ENCODE measurements around the gene DPF1. TPM values are rescaled to one million over a fixed set of nuclear protein-coding genes. Genes with fewer than 3 reads are reported as not detected.

Gene DPF1
- total and polyA plus RNA-seq, 2 donors (not counting 1 experiment from before 2014, with no cell fraction given): 0.50 to 1.6 TPM

GRCh38 chr19:38191747-38192146, 32.3 kb downstream of the DPF1 start:
- no peak for DNase-seq (ENCODE audit: low read depth in 2 of 2)
- Histone ChIP-seq H3K4me2 (ENCODE audit: extremely low read depth, insufficient read depth, low read length) (no peak overlapping the region), H3K9ac (ENCODE audit: insufficient read depth, low read length) (no peak overlapping the region), H3K36me3 (ENCODE audit: control insufficient read depth, insufficient read depth, low read length) (peaks cover 1% of the 10 kb centered on the region), H2AFZ (ENCODE audit: low read length) (no peak overlapping the region), H4K20me1 (ENCODE audit: control insufficient read depth, extremely low read depth, insufficient read depth, low read length) (no peaks in the 10 kb centered on the region), H3K4me3 (replicated peaks in 1 of 4; ENCODE audit: control extremely low read depth in 1 of 4, insufficient read depth in 1 of 4, low read depth in 3 of 4, low read length in 4 of 4) (no peak overlapping the region), H3K4me1 (ENCODE audit: control insufficient read depth, extremely low read depth, insufficient read depth, low read length) (no peaks in the 10 kb centered on the region), H3K79me2 (ENCODE audit: control insufficient read depth, insufficient read depth, low read length) (no peaks in the 10 kb centered on the region), H3K9me3 (ENCODE audit: control insufficient read depth, insufficient read depth, low read depth, low read length) (no peaks in the 10 kb centered on the region), H3K27me3 (ENCODE audit: control insufficient read depth, insufficient read depth, low read length) (no peaks in the 10 kb centered on the region), H3K27ac (ENCODE audit: insufficient read depth, low read length) (no peak overlapping the region)
- no peak for TF ChIP-seq CTCF (conservative IDR thresholded peaks at IDR 0.05 in 1 of 2, IDR thresholded peaks at IDR 0.05 in 1 of 2; ENCODE audit: low read depth in 1 of 2, low read length in 2 of 2)
- no peak for TF ChIP-seq EZH2 (IDR thresholded peaks at IDR 0.05; ENCODE audit: low read length, missing control alignments)

- H3K36me3 ChIP-seq (ENCODE audit: control insufficient read depth, insufficient read depth, low read length): peaks cover 1% of the 10 kb centered on the region
- no peaks in the 10 kb centered on the region for H3K9me3 ChIP-seq (ENCODE audit: control insufficient read depth, insufficient read depth, low read depth, low read length)
- no peak overlapping the region for H3K27ac ChIP-seq (ENCODE audit: insufficient read depth, low read length)
- no peak overlapping the region for H3K9ac ChIP-seq (ENCODE audit: insufficient read depth, low read length)
- no peak overlapping the region for H2AFZ ChIP-seq (ENCODE audit: low read length)
- H3K27me3 ChIP-seq (ENCODE audit: control insufficient read depth, insufficient read depth, low read length): no peaks in the 10 kb centered on the region
- H3K4me2 ChIP-seq (ENCODE audit: extremely low read depth, insufficient read depth, low read length): no peak overlapping the region
- TF ChIP-seq CTCF (conservative IDR thresholded peaks at IDR 0.05 in 1 of 2, IDR thresholded peaks at IDR 0.05 in 1 of 2; ENCODE audit: low read depth in 1 of 2, low read length in 2 of 2): no peak
- no peak for TF ChIP-seq EZH2 (IDR thresholded peaks at IDR 0.05; ENCODE audit: low read length, missing control alignments)
- DNase-seq (ENCODE audit: low read depth in 2 of 2): no peak
- H4K20me1 ChIP-seq (ENCODE audit: control insufficient read depth, extremely low read depth, insufficient read depth, low read length): no peaks in the 10 kb centered on the region
- no peaks in the 10 kb centered on the region for H3K4me1 ChIP-seq (ENCODE audit: control insufficient read depth, extremely low read depth, insufficient read depth, low read length)
- H3K79me2 ChIP-seq (ENCODE audit: control insufficient read depth, insufficient read depth, low read length): no peaks in the 10 kb centered on the region
- no peak overlapping the region for H3K4me3 ChIP-seq (replicated peaks in 1 of 4; ENCODE audit: control extremely low read depth in 1 of 4, insufficient read depth in 1 of 4, low read depth in 3 of 4, low read length in 4 of 4)
These were observed 33.2 kb downstream of the DPF1 start for GRCh38 chr19:38190793-38191192.

GRCh38 chr19:38190061-38190460, 34.0 kb downstream of the DPF1 start:
- no peak for DNase-seq (ENCODE audit: low read depth in 2 of 2)
- Histone ChIP-seq H3K4me1 (ENCODE audit: control insufficient read depth, extremely low read depth, insufficient read depth, low read length) (no peaks in the 10 kb centered on the region), H3K4me2 (ENCODE audit: extremely low read depth, insufficient read depth, low read length) (no peak overlapping the region), H3K27me3 (ENCODE audit: control insufficient read depth, insufficient read depth, low read length) (no peaks in the 10 kb centered on the region), H3K9me3 (ENCODE audit: control insufficient read depth, insufficient read depth, low read depth, low read length) (no peaks in the 10 kb centered on the region), H3K4me3 (replicated peaks in 1 of 4; ENCODE audit: control extremely low read depth in 1 of 4, insufficient read depth in 1 of 4, low read depth in 3 of 4, low read length in 4 of 4) (no peak overlapping the region), H3K9ac (ENCODE audit: insufficient read depth, low read length) (no peak overlapping the region), H4K20me1 (ENCODE audit: control insufficient read depth, extremely low read depth, insufficient read depth, low read length) (no peaks in the 10 kb centered on the region), H3K36me3 (ENCODE audit: control insufficient read depth, insufficient read depth, low read length) (peaks cover 1% of the 10 kb centered on the region), H3K27ac (ENCODE audit: insufficient read depth, low read length) (no peak overlapping the region), H3K79me2 (ENCODE audit: control insufficient read depth, insufficient read depth, low read length) (no peaks in the 10 kb centered on the region), H2AFZ (ENCODE audit: low read length) (no peak overlapping the region)
- TF ChIP-seq CTCF (conservative IDR thresholded peaks at IDR 0.05 in 1 of 2, IDR thresholded peaks at IDR 0.05 in 1 of 2; ENCODE audit: low read depth in 1 of 2, low read length in 2 of 2) (no peak), EZH2 (IDR thresholded peaks at IDR 0.05; ENCODE audit: low read length, missing control alignments) (no peak)
